Activated CD8-positive, alpha-beta memory T cell treated with anti-CD3 and anti-CD28 coated beads for 36 hours (primary cell): ENCODE data around the gene OTOR. TPM values are rescaled to one million over a fixed set of nuclear protein-coding genes. Genes with fewer than 3 reads are reported as not detected.

Experiments used
- total RNA-seq, 2 experiments: library from RNA; stranded (reverse); gene quantifications; one replicate each; pipeline ENCODE4 v1.2.3, GENCODE V29; 2021

The OTOR gene
- total RNA-seq, 2 experiments from 2014 or later: not detected

Other genes with a start within 250 kb of the OTOR start
- gene KIF16B, start 174.9 kb upstream of the OTOR start, total RNA-seq: 1 to 10 TPM; 3.2 TPM
- gene SNRPB2, start 18.3 kb upstream of the OTOR start, total RNA-seq: 100 to 1,000 TPM; 118 to 119 TPM